Muscle layer of duodenum (tissue), 2 donors: ENCODE measurements around the gene TSPAN7.
A peak's percentile ranks its signal among the peaks of the same experiment; 100 is the strongest.

ENCODE experiments used
- H3K27ac ChIP-seq: one replicate; pipeline ENCODE4 v1.7.0; 2013; ENCODE audit warnings: mild to moderate bottlenecking, low read length
- H3K27me3 ChIP-seq: one replicate; pipeline ENCODE4 v1.7.0; 2013; ENCODE audit warnings: low read depth, mild to moderate bottlenecking, control low read depth, low read length
- H3K36me3 ChIP-seq, 2 donors: one replicate each; pipeline ENCODE4 v1.7.0; 2013; ENCODE audit warnings: low read length in 2 of 2, control low read depth in 1 of 2, mild to moderate bottlenecking in 1 of 2; ENCODE audit not compliant: insufficient read depth in 2 of 2, control insufficient read depth in 1 of 2
- H3K4me1 ChIP-seq, 2 donors: one replicate each; pipeline ENCODE4 v1.7.0; 2013; ENCODE audit warnings: low read length in 2 of 2, mild to moderate bottlenecking in 2 of 2, control low read depth in 1 of 2, moderate library complexity in 1 of 2; ENCODE audit not compliant: insufficient read depth in 2 of 2, control insufficient read depth in 1 of 2
- H3K4me3 ChIP-seq, 2 donors: one replicate each; pipeline ENCODE4 v1.7.0; 2013; ENCODE audit warnings: low read length in 2 of 2, low read depth in 1 of 2, mild to moderate bottlenecking in 1 of 2
- H3K9me3 ChIP-seq, 2 donors: one replicate each; pipeline ENCODE4 v1.7.0; 2013; ENCODE audit warnings: low read length in 2 of 2, control low read depth in 1 of 2, mild to moderate bottlenecking in 1 of 2; ENCODE audit not compliant: control insufficient read depth in 1 of 2
- donor health status: healthy.

The TSPAN7 gene, protein sequence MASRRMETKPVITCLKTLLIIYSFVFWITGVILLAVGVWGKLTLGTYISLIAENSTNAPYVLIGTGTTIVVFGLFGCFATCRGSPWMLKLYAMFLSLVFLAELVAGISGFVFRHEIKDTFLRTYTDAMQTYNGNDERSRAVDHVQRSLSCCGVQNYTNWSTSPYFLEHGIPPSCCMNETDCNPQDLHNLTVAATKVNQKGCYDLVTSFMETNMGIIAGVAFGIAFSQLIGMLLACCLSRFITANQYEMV

DNA sequence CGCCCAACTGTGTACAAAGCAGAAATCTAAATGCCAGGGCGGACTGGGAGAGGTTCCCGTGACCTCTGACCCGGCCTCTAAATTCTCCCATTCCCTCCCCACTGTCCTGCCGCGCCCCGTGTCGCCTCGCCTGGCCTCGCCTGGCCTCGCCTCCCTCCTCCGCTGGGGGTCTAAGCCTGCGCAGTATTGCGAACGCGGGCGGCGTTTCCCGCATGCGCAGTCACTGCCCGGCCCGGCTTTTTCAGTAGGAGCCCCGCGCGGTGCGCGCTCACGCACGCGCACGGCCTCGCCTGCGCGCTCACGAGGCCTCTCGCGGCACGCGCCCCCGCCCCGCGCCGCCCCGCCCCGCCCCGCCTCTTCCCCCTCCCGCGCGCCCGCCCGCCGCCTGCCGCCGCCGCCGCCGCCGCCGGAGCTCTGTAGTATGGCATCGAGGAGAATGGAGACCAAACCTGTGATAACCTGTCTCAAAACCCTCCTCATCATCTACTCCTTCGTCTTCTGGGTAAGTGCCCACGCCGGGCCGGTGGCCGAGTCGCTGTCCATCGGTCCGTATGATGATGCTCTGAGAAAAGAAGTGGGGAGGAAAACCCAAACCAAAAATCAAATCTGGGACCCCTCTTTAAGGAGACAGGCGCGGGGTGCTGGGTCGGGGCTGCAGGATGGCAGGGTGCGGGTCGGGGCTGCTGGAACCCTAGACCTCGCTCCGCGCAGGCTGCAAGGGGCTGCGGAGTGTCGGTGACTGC is at the start of gene TSPAN7:
TSPAN7 (plus strand) TSS at position 417 of the 743 bp plus-strand sequence; CDS start at position 422, 5 bp downstream.
- no peak within 1 kb of the TSS for H3K27ac ChIP-seq
- no peaks in the 10 kb centered on the region for H3K36me3 ChIP-seq
- peak within 1 kb of the TSS; percentile 60 to 68 for H3K4me3 ChIP-seq
- peaks cover 0 to 9% of the 10 kb centered on the region in 2 donors for H3K4me1 ChIP-seq
- H3K27me3 ChIP-seq, result no peaks in the 10 kb centered on the region
- no peaks in the 10 kb centered on the region for H3K9me3 ChIP-seq

DNA sequence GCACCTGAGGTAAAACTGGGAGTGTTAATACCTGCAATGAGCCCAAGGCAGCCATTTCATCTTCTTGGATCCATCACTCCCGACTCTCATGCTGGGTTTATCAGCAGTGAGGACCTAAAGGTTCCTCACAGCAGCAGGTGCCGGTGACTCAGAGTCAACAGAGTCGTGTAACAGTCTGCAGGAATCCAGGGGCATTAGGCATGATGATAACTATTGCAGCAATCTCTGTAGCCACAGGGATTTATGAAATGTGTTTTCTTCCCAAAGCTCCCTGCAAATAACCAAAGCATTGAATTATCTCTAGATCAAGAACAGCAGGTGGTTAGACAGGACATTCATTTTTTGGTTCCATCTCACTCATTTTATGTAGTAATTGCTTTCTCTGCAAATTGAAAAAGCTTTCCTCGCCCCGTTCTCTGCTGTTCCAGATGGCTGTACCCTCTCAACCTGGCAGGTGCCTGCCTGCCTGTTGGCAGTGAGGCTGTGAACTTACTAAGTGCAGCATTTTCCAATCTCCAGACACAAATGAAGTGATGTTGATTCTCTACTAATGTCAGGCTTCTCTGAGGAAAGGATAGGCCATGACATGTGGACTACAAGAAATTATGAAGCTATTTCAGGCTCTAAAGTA is 48.1 kb upstream of the TSPAN7 start:
- Histone ChIP-seq H3K4me1 (no peaks in the 10 kb centered on the region), H3K36me3 (no peaks in the 10 kb centered on the region), H3K27me3 (no peaks in the 10 kb centered on the region), H3K9me3 (no peaks in the 10 kb centered on the region), H3K4me3 (no peak overlapping the region), H3K27ac (no peak overlapping the region)

DNA sequence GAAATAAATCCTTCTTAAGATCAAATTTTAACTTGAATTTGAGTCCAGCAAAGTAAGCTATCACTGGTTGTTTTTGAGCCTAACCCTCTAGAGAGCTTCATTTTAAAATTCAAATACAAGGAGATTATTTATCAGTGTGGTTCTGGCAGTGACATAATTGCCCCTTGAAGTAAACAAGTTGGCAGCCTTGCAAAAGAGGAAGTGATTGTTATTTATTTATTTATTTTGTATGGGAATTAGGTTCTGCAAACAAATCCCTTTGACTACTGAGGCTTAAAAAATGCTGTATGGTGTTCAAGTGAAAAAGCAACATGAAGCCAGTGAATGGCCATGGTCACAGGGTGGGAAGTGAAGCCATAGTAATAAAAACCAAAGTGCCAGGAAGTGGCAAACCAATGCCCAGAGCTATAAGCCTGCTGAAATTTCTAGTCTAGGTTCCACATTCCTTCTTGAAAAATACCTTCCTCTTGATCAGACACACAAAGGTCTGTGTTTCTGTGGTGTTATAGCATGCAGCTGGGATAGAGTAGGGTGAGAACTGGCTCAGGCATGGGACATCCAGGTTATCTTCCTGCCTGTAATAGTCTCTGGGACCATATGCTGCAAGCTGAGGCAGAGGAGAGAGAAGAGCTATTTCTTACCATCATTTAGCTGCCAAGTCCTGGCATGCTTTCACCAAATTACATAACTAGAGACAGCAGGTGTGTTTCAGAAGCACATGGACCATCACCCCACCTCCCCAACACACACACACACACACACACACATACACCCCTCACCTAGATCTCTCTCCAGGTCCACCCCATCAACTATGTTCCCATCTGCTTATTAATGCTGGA is 47.1 kb upstream of the TSPAN7 start:
- Histone ChIP-seq H3K4me3 (no peak overlapping the region), H3K27me3 (no peaks in the 10 kb centered on the region), H3K27ac (no peak overlapping the region), H3K4me1 (no peaks in the 10 kb centered on the region), H3K36me3 (no peaks in the 10 kb centered on the region), H3K9me3 (no peaks in the 10 kb centered on the region)

DNA sequence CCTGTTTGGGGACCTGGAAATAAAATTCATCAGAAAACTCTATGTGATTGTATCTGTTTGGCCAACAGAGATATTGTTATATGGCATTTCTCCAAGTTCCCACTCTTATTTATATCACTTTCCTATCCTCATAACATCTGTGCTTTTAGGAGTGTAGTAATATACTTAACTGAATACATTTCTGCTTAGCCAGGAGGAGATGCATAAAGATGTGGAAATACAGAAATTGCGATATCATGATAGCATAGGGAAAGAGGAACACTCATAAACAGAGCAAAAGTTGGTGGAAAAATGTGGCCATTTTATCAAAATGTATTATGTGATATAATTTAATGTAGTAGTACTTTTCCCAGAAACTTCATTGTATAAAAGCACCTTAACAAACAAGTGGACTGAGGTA is 46.1 kb upstream of the TSPAN7 start:
- Histone ChIP-seq H3K27ac (no peak overlapping the region), H3K36me3 (no peaks in the 10 kb centered on the region), H3K27me3 (no peaks in the 10 kb centered on the region), H3K4me3 (no peak overlapping the region), H3K4me1 (no peaks in the 10 kb centered on the region), H3K9me3 (no peaks in the 10 kb centered on the region)

DNA sequence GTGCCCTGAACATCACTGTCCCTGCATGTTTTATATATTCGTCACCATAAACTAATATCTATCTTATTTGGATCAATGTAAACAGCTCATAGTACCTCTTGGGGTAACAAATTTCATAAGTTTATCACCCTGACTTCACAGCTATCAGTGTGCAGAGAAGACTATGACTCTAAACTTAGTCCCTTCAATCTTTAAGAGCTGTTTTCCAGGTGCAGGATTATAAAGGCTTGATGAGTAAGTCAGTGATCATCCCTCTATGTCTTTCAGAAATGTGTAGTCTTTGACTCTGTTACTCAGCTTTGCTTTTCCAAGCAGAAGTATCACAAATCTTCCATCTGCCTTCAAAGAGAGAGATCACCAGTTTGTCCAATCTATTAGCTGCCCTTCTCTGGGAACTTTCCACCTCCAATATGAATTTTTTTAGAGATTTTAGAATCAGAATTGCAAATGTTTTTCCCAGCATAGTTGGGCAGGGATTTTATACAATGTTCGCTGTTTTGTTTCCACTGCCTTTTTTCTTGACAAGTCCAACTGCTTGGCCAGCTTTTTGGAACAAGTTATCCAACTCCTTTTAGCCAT is 45.1 kb upstream of the TSPAN7 start:
- H3K27ac ChIP-seq, result no peak overlapping the region

DNA sequence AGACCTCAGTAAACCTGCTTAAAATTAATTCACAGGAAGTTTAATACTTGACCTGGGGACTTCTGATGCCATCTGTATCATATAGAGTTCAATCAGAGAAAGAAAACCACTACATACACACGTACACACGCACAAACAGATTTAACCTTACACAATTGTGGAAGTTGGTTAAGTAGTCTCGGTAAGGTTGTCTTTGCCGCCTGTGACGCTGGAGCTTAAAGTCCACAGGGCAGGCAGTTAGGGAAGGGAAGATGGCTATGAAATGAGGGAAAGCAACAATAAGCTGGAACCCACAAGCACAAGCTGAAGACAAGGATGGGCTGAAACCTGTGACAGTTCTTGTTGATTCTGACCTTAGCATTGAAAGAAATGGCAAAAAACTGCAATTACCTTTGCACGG is 41.7 kb upstream of the TSPAN7 start:
- no peak overlapping the region for H3K4me3 ChIP-seq
- H3K27me3 ChIP-seq, result no peaks in the 10 kb centered on the region
- H3K27ac ChIP-seq, result no peak overlapping the region

More for the DNA sequence above, 45.1 kb upstream of the TSPAN7 start:
- no peaks in the 10 kb centered on the region for H3K9me3 ChIP-seq
- no peaks in the 10 kb centered on the region for H3K27me3 ChIP-seq
- H3K4me3 ChIP-seq, result no peak overlapping the region
- H3K36me3 ChIP-seq, result no peaks in the 10 kb centered on the region
- no peaks in the 10 kb centered on the region for H3K4me1 ChIP-seq

DNA sequence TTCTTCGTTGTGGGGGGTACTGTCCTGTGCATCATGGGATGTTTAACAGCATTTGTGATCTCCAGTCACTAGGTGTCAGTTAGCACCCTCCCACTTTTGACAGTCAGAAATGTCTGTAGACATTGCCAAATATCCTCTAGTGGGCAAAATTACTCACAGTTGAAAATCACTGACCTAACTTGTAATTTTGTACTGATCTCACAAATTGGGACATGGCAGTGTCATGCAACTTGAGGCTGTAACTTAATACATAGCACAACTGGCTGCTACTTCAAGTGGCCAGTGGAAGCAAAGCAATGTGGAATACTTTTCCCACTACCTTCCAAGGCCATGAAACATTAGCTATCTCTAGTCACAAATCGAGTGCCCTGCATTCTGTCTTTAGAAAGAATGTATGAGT is 23.2 kb upstream of the TSPAN7 start:
- Histone ChIP-seq H3K36me3 (no peaks in the 10 kb centered on the region), H3K4me3 (no peak overlapping the region), H3K27ac (no peak overlapping the region), H3K9me3 (no peaks in the 10 kb centered on the region), H3K27me3 (no peaks in the 10 kb centered on the region), H3K4me1 (no peaks in the 10 kb centered on the region)

More for the DNA sequence above, 41.7 kb upstream of the TSPAN7 start:
- H3K4me1 ChIP-seq, result no peaks in the 10 kb centered on the region
- H3K9me3 ChIP-seq, result no peaks in the 10 kb centered on the region
- no peaks in the 10 kb centered on the region for H3K36me3 ChIP-seq

DNA sequence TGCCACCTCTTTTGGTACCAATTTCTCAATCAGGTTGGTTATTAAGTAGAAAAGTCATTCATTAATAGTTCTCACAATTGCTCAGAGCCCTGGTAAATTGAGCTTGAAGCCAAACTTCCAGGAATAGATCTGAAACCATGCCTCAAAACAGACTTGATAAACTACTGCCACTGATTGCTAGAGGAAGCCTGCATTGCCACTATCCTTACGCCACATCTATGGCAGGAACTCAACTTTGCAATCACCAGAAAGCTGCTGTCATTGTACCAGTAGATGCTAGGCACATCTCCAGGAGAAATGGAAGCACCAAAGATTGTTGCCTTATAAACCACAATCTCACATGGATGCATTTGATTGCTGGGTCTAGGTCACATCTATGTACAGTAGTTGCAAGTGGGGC is 21.6 kb upstream of the TSPAN7 start:
- no peaks in the 10 kb centered on the region for H3K27me3 ChIP-seq
- no peaks in the 10 kb centered on the region for H3K36me3 ChIP-seq

DNA sequence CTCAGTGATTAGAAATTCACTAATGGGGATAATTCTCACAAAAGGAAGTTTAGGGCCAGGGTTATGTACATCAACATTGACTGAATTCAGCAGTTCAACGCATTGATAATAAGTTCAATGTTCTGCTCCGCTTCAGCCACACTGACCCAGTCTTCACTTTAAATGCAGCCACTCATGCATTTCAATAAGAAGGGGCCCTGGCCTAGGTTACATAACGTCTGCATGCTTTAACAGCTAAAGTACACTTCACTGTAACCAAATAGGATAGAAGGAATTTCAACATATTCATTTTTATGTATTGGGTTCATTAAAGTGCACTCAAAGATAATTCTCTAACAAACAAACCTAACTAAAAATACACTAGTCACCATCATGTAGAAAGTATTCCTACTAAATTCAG is 12.8 kb upstream of the TSPAN7 start:
- Histone ChIP-seq H3K9me3 (no peaks in the 10 kb centered on the region), H3K27me3 (no peaks in the 10 kb centered on the region), H3K27ac (no peak overlapping the region), H3K4me1 (no peaks in the 10 kb centered on the region), H3K36me3 (no peaks in the 10 kb centered on the region), H3K4me3 (no peak overlapping the region)

More for the DNA sequence above, 21.6 kb upstream of the TSPAN7 start:
- no peak overlapping the region for H3K4me3 ChIP-seq
- no peak overlapping the region for H3K27ac ChIP-seq
- no peaks in the 10 kb centered on the region for H3K4me1 ChIP-seq
- H3K9me3 ChIP-seq, result no peaks in the 10 kb centered on the region

DNA sequence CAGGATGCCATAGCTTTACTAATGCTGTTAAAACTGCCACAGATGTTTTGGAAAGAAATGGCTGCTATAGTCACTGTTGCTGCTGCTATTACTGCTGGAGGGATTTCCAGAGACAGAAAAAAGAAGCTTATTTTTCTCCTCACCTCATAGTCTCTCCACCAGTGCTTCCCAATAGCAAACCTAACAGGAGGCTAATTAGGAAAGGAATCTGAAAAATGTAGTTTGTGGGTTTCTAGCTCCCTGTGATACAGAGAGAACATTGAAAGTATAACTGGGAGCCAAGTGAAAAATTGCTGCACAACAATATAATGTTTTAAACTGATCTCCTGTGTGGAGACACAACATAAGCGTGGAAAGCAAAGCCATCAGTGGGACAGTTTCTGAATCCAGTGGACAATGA is 8.6 kb upstream of the TSPAN7 start:
- Histone ChIP-seq H3K9me3 (no peaks in the 10 kb centered on the region), H3K27ac (no peak overlapping the region), H3K36me3 (no peaks in the 10 kb centered on the region), H3K4me1 (no peaks in the 10 kb centered on the region), H3K27me3 (no peaks in the 10 kb centered on the region), H3K4me3 (no peak overlapping the region)
